A172 (cell line): ENCODE measurements around the gene ILF2. TPM values are rescaled to one million over a fixed set of nuclear protein-coding genes. Genes with fewer than 3 reads are reported as not detected.
"Not testable (repeated sequence)": the region's sequence is repeated elsewhere in the genome, so short reads cannot be mapped to it uniquely, and the experiment has no call there.

Source experiments
- DNase-seq: peaks from one replicate; pipeline ENCODE4 v3.0.0-alpha.2; 2015; ENCODE audit warnings: low spot score
- total RNA-seq: library from RNA; depleted of rRNA; stranded (reverse); fragments of >200 nt; shearing (Covaris generic); gene quantifications from 2 replicates; pipeline ENCODE4 v1.2.3, GENCODE V29; 2014; rRNA removed

Gene ILF2
- total RNA-seq: 578 and 601 TPM in 2 replicates

DNA sequence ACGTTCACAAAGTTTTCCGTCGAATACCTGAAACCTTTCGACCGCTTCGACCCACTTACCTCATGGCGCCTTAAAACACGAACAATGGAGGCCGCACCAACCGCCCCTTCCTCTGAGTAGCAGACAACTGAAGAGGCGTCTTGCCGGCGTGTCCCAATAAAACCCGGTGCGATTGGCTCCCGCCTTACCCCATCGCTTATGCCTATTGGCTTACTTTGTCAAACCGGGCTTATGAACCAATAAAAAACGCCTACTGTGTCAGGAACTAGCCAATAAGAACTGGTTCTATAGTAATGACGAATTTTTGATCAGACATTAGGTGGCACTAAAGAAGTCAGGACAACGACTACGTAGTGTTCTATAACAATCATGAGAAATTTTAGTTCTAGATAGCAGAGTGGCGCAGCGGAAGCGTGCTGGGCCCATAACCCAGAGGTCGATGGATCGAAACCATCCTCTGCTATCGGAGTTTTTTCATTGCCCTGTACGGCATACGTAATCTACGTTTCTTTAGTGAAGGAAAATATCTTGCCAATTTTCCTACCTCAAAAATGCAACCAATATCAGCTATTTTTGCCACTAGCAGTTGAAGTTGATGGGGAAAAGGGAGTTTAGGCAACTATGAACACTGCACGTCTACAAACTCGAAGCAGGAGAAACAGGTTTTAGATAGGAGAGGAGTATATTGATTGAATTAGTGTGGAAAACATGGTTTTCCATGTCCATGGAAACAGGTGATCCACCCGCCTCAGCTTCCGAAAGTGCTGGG lies at the start of gene ILF2:
TSS of gene ILF2 (minus strand) at position 135 of the 769 bp plus-strand sequence. CDS start at position 64, 71 bp downstream.
- DNase-seq: peak; percentile 100

DNA sequence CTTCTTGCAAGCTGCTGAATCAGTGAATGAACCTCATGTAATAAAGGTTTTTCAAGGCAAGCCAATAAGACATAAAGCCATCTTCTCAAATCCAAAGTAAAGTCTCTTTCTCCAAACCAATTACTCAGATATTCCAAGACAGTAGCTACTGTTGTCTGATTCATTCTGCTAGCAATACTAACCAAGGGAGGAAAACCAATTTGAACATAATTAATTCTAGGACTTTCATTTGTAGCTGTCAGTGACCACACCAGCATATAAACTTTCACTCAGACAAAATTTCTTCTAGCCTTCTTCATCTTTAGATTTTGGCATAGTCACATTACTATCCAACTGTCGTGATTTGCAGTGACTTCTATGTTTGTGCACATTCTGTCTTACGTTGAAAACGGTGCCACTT lies 46.5 kb upstream of the ILF2 start:
- DNase-seq: no peak

DNA sequence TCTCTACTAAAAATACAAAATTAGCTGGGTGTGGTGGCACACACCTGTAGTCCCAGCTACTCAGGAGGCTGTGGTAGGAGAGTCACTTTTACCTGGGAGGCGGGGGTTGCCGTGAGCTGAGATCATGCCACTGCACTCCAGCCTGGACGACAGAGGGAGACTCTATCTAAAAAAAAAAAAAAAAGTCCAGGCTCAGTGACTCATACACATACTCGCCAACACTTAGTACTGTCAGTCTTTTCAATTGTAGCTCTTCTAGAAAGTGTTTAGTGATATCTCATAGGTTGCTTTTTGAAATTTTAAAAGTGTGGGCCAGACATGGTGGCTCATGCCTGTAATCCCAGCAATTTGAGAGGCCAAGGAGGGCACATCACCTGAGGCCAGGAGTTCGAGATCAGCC lies 45.4 kb upstream of the ILF2 start:
- DNase-seq: not testable (repeated sequence)

DNA sequence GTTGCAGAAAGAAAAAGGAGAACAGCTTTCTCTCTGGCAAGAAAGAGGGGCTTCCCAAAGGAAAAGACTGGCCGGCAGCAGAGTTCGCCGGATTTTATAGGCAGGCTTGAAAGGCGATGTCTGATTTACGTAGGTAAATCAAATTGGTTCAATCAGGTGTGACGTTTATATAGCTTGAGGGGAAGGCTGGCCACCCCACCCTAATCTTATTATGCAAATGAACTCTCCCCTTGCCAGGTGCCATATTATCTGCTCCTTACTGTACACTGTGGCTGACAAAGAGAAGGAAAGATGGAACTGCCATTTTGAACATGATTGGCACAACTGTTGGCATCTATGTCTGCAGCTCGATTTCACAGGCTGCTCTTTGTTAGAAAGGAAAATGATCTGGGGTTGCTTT lies 40.2 kb upstream of the ILF2 start:
- DNase-seq: no peak

DNA sequence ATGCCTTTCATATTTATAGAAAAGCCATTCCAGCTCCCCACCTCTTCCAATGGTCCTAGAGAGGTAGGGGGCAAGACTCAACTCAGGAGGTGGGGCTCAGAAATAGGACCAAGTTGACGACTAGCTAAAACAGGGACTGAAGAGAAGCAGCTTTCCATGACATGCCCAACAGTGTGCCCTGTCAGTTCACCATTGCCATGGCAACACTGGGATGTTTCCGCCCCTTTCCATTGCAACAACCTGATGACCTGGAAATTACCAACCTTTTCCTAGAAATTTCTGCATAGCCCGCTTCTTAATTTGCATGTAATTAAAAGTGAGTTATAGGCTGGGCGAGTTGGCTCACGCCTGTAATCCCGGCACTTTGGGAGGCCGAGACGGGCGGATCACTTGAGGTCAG lies 34.7 kb upstream of the ILF2 start:
- DNase-seq: peak; percentile 32

DNA sequence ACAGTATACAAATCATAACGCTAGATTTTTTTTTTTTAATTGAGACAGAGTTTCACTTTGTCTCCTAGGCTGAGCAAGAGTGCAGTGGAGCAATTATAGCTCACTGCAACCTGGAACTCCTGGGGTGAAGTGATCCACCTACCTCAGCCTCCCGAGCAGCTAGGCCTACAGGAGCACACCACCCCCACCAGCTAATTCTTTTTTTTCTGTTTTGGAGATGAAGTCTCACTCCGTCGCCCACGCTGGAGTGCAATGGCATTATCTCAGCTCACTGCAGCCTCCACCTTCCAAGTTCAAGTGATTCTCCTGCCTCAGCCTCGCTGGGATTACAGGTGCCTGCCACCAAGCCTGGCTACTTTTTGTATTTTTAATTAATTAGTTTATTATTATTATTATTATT lies 29.0 kb upstream of the ILF2 start:
- DNase-seq: no peak

DNA sequence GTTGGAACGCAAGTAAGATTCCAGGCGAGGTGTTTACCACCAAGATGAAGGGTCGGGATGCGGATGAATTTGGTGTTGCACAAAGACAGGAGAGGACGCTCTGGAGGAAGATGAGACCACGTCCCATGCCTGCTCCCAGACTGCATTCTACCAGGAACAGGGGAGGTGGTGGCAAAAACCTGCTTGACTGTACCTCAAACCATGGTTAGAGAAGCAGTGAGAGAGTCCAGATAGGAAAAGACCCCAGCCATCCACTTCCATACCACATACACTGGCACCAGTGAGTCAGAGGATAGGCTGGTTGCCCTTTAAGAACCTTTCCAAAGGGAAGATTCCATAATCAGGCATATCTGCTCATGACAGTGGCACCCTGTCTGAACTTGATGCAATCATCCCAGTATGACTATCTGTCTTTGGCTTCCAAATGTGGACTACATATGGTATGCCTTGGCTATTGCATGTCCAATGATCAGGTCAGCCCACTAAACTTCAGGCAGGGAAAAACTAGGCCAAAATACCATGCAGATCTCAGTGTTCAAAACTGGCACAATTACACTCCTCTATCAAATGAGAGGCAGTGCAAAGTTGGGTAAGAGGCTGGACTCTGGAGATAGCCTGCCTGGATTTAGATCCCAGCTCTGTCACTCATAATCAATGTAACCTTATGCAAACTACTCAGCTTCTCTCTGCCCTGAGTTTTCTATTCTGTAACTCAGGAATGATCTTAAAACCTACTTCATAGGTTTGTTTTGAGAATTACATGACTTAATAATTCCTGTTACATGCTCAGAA lies 28.3 kb upstream of the ILF2 start:
- DNase-seq: peak; percentile 71

DNA sequence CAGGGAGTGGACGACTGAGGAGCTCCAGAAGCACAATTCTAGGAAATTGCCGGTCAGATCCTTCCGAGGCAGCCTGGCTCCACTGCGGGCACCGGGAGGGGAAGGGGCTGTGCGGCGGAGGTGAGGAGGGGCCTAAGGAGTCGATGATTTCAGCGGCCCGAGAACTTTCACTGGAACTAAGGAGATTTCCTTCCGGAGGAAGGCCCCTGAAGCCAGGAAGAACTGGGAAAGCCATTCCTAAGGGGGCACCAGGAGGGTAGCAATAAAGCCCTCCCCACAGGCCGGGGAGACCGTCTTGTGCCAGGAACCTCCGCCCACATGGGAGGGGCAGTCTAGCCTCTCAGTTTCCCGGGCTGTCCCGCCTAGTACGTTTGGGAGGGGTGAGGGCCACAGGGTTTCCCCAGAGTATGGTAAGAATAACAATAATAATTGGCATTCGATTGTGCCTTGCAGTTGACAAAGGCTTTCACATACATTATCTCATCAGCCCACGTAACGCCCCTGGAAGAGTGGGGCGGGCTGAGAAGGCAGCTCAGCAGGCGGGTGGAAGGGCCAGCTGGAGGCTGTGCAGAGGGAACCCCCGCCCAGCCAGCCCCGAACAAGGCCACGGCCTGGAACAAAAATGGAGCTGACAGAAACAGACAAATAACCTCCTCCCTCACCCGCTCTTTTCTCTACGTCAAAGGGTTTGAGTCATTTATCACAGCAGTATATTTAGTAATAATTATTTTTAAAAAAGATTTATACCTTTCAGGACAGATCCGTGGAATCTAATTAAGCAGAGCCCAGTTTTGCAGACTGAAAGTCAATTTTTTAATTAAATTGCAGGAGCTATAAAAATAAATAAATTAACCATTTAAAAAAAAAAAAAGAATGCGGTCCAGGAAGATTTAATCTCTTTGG lies 27.5 kb upstream of the ILF2 start:
- DNase-seq: no peak

DNA sequence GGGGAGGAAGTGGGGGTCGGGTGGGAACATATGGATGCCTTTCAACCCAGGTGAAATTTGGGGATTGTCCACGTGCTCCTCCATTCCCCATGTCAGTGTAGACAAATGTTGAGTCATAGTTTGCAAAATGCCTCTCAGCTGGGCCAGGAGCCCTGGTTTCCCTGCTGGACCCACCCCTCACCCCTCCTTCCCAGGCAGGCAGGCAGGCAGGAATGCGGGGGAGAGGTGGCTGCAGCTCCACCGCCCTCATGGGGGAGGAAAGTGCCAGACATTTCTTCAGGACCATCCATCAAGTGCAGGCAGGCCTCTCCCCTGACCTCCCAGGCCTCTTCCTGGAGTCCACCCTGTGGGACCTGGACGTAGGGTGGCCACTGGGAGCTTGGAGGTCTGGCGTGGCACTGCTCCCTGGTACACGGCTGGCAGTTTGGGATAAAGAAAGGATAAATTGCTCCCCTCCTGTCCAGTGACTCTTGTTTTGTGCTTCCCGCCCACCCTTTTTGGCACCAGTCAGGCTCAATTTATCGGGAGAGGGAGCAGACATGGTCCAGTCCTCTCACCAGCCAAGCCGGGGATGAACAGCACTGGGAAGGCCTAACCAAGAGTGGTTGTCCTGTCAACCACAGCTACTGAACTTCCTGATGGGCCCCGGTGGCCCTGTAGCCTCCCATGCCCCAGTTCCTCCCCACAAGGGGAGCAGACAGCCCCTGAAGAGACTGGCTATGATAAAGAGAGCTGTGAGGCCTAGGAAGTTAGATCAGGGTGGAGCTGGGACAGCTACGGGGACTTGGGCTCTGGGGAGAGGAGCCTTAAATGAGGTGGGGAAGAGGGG lies 26.6 kb upstream of the ILF2 start:
- DNase-seq: peak; percentile 89

DNA sequence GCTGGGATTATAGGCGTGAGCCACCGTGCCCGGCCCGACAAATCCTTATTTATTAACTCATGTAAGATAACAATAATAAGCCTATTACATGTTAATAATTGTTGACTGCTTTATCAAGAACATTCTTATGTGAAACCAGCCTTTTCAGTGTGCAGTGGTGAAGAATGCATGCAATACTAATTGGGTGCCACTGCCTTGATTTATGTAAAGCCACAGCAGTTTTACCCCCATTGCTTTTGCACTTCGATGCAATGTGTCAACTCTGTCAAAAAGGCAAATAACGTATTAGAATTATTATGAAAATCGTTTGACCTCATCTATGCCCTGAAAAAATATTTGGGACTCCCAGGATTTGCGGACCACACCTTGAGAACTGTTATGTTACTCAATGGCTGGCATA lies 25.9 kb upstream of the ILF2 start:
- DNase-seq: no peak

DNA sequence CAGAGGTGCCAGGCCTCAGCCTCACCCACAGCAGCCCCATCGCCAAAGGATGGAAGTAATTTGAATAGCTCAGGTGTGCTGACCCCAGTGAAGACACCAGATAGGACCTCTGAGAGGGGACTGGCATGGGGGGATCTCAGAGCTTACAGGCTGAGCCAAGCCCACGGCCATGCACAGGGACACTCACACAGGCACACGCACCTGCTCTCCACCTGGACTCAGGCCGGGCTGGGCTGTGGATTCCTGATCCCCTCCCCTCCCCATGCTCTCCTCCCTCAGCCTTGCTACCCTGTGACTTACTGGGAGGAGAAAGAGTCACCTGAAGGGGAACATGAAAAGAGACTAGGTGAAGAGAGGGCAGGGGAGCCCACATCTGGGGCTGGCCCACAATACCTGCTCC lies 22.7 kb upstream of the ILF2 start:
- no peak for DNase-seq

DNA sequence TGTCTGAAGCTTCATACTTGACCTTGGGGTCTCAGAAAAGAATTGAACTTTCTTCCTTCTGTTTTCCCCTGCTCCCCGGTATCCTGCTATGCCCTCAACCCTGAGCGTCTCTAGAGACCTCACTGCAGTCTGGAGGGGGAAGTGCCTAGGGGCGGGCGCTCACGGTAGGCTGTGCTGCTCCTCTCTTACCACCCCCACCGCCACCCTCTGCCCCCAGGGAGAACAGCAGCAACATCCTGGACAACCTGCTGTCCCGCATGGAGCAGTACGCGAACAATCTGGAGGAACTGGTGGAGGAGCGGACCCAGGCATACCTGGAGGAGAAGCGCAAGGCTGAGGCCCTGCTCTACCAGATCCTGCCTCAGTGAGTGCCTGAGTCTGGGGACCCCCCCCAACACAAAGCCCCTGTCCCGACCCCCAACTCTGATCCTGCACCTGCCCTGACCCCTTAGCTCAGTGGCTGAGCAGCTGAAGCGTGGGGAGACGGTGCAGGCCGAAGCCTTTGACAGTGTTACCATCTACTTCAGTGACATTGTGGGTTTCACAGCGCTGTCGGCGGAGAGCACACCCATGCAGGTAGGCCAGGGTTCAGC lies 18.0 kb upstream of the ILF2 start:
- DNase-seq: no peak

DNA sequence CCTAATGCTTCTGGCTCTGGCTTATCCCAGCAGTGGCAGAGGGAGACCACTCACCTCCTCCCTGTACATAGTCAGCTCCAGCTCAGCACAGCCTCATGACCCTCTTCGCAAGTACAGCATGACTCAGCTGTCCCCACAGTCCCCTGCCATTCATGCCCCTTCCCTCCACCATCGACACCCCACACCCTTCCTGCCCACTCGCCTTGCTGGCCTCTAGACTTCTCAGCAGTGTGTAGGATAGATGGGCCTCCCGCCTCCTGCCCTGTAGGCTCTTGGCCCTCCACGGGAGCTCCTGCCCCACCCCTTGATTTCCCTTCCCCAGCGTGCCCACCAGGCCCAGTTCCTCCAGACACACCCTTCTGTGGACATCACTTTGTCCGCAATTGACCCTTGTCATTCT lies 17.5 kb upstream of the ILF2 start:
- DNase-seq: no peak

DNA sequence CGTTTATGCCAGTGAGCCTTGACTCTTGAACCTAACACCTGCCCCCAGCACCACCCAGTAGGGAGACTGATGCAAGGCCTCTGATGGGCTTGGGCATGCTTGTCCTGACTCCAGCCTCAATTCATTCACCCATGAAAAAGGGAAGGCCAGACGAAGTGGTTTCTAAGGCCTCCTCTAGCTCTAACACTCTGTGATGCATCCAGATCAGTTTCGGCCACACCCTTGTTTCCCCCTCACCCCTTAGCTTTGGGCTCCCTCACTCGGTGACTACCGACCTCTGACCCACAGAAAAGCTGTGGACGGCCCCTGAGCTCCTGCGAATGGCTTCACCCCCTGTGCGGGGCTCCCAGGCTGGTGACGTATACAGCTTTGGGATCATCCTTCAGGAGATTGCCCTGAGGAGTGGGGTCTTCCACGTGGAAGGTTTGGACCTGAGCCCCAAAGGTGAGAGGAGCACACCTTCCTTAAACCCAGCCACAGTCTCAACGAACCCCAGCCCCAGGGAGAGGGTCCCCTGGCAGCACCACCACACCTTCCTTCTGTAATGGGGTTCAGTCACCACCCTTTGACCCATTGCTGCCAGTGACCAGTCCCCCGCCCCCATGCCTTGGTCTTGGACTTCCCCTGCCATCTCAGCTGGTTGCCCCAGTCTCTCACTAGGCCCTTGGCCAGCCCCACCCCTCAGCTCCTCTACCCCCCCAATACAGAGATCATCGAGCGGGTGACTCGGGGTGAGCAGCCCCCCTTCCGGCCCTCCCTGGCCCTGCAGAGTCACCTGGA lies 16.7 kb upstream of the ILF2 start:
- no peak for DNase-seq

DNA sequence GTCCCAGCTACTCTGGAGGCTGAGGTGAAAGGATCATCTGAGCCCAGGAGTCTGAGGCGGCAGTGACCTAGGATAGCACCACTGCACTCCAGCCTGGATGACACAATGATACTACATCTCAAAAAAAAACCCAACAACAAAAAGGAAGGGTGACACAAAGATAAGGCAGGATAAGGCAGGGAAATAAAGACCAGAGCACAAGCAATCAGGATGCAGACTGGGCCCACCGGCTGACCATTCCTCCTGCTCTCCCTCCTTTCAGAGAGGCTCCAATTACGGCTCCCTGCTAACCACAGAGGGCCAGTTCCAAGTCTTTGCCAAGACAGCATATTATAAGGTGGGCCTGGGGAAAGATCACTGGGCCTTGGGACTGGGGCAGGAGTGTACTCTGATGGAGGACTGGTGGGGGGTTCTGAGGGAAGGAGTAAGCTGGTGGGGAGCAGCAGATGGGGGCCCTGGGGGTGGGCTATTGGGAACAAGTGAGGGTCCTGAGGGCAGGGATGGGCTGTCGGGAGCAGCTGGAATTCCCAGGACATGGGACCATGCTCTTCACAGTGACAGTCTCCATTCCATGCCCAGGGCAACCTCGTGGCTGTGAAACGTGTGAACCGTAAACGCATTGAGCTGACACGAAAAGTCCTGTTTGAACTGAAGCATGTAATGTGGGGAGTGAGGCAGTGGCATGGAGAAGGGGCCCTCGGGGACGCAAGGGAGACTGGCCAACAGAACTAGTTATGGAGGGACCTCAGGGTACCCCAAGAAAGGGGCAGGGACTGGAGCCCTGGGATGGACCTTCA lies 14.9 kb upstream of the ILF2 start:
- no peak for DNase-seq

DNA sequence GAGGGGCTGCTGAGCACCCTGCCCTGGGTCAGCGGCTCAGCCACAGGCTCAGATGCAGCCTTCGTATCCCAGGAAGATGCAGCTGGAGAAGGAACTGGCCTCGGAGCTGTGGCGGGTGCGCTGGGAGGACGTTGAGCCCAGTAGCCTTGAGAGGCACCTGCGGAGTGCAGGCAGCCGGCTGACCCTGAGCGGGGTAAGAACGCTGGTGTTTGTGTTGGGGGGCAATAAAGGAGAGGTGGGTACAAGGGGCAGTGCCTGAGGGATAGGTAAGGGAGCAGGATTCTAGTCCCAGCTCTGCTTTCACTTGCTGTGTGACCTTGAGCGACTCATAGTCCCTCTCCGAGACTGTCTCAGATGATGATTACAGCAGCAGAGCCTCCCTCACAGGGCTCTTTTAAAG lies 14.1 kb upstream of the ILF2 start:
- DNase-seq: no peak

DNA sequence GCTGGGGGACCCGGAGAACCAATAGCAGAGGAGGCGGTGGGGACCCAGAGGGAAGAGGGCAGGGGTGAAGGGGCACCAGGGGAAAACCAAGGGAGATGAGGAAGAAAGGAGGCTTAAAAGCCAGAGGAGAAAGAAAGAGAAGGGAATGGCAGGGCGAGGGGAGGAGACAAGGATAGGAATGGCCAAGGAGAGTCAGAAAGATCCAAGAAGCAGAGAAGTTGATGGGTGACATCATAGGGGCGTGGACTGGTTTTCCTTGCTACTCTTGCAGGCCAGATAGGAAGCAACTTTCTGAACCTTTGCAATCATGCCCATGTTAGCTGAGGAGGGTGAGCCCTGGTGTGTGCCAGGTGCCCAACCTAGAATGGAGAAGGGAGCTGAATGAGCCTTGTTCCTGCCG lies 13.1 kb upstream of the ILF2 start:
- DNase-seq: peak; percentile 73

DNA sequence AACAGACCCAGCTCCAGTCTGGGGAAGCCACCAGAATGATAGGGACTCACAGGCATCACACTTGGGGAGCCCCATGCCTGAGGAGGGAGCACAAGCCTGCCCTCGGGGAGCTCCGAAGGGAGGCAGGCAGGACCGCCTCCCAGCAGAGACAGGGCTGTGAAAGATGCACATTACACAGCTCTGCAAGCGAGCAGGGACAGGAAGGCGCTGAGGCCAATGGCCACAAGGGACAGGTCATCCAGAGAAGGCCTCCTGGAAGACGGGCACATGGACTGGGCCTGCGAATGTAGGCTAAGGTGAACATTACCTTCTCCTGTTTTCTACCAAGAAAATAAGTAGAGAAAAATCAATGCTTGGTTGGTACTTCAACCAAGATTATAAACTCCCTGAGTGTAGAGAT lies 11.9 kb upstream of the ILF2 start:
- DNase-seq: no peak

DNA sequence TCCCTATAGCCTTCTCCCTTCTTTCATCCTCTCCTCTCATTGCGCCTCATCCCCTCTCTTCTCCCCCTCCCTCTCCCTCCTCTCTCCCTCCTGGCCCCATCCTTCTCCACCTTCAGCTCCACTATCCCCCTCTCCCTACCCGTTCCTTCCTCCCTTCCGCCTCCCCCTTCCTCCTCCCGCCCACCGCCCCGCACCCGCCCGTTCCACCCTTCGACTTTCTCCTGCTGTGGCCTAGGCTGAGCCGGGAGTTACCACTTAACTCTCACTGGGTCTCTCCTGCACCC lies 9.3 kb upstream of the ILF2 start:
- no peak for DNase-seq
